ENCODE measurements around the gene ZFP36L1.

ZFP36L1 gene

GRCh38 chr14:68759937-68760336 lies 32.9 kb downstream of the ZFP36L1 start:
- no peak for DNase-seq

- no peak for DNase-seq
These were observed 33.8 kb downstream of the ZFP36L1 start for GRCh38 chr14:68759017-68759560.

- no peak for DNase-seq
These were observed 34.6 kb downstream of the ZFP36L1 start for GRCh38 chr14:68758301-68758700.

GRCh38 chr14:68757618-68758081 lies 35.2 kb downstream of the ZFP36L1 start:
- DNase-seq = peak; percentile 16

GRCh38 chr14:68756734-68757133 lies 36.1 kb downstream of the ZFP36L1 start:
- DNase-seq = no peak

- DNase-seq = no peak
These were observed 36.8 kb downstream of the ZFP36L1 start for GRCh38 chr14:68756000-68756481.

GRCh38 chr14:68755016-68755353 lies 37.9 kb downstream of the ZFP36L1 start:
- DNase-seq = no peak

GRCh38 chr14:68753690-68754089 lies 39.2 kb downstream of the ZFP36L1 start:
- no peak for DNase-seq

GRCh38 chr14:68752271-68753006 lies 40.4 kb downstream of the ZFP36L1 start:
- DNase-seq = no peak

- DNase-seq = no peak
These were observed 43.1 kb downstream of the ZFP36L1 start for GRCh38 chr14:68749487-68750475.

- DNase-seq = no peak
These were observed 44.2 kb downstream of the ZFP36L1 start for GRCh38 chr14:68748691-68749090.

- DNase-seq = no peak
These were observed 44.6 kb downstream of the ZFP36L1 start for GRCh38 chr14:68748260-68748659.

- DNase-seq = no peak
These were observed 45.5 kb downstream of the ZFP36L1 start for GRCh38 chr14:68747393-68747792.

GRCh38 chr14:68744613-68745012 lies 48.3 kb downstream of the ZFP36L1 start:
- no peak for DNase-seq

- DNase-seq = peak; percentile 37
These were observed 50.9 kb downstream of the ZFP36L1 start for GRCh38 chr14:68741839-68742470.

GRCh38 chr14:68741477-68741791 lies 51.4 kb downstream of the ZFP36L1 start:
- no peak for DNase-seq

- no peak for DNase-seq
These were observed 51.9 kb downstream of the ZFP36L1 start for GRCh38 chr14:68740788-68741476.

- DNase-seq = no peak
These were observed 53.2 kb downstream of the ZFP36L1 start for GRCh38 chr14:68739701-68740100.

GRCh38 chr14:68738559-68738958 lies 54.3 kb downstream of the ZFP36L1 start:
- DNase-seq = no peak
